Measurements from ENCODE around the gene CA5A. TPM values are rescaled to one million over a fixed set of nuclear protein-coding genes. Genes with fewer than 3 reads are reported as not detected.

Gene CA5A
- total and polyA plus RNA-seq, 2 of the 13 experiments (the other 11 are each of a cell fraction or from before 2014, with no cell fraction given): 66.8 to 106 TPM

- TF ChIP-seq ZBED4 (CRISPR knock-in tag; IDR thresholded peaks at IDR 0.05; ENCODE audit: borderline replicate concordance) (peak; percentile 84; the same call in 1 of the 2 replicates), FIP1L1 (IDR thresholded peaks at IDR 0.05; ENCODE audit: borderline replicate concordance, insufficient read depth, low read depth, low read length) (0 out of 2 replicates have a peak, but pooled peaks have one; percentile 32), ZNF790 (CRISPR knock-in tag; IDR thresholded peaks at IDR 0.05; ENCODE audit: borderline replicate concordance) (0 out of 2 replicates have a peak, but pooled peaks have one; percentile 62), ZNF737 (CRISPR knock-in tag; IDR thresholded peaks at IDR 0.05; ENCODE audit: borderline replicate concordance) (no peak), ZNF10 (CRISPR knock-in tag; IDR thresholded peaks at IDR 0.05; ENCODE audit: borderline replicate concordance, low read depth) (no peak), SMAD1 (CRISPR knock-in tag; IDR thresholded peaks at IDR 0.05; ENCODE audit: borderline replicate concordance, low read depth) (peak; percentile 92; the same call in 1 of the 2 replicates), ZMAT3 (CRISPR knock-in tag; conservative IDR thresholded peaks at IDR 0.05) (peak; percentile 94), TOE1 (CRISPR knock-in tag; IDR thresholded peaks at IDR 0.05) (peak; percentile 45; the same call in 1 of the 2 replicates), MEF2D (CRISPR knock-in tag; IDR thresholded peaks at IDR 0.05) (peak; percentile 81; the same call in 1 of the 2 replicates), BCL3 (CRISPR knock-in tag; IDR thresholded peaks at IDR 0.05) (peak; percentile 76; the same call in 1 of the 2 replicates), MXD4 (CRISPR knock-in tag; IDR thresholded peaks at IDR 0.05) (0 out of 2 replicates have a peak, but pooled peaks have one; percentile 15), THAP9 (CRISPR knock-in tag; IDR thresholded peaks at IDR 0.05; ENCODE audit: borderline replicate concordance) (peak; percentile 39; the same call in 1 of the 2 replicates), PRDM10 (CRISPR knock-in tag; IDR thresholded peaks at IDR 0.05; ENCODE audit: low read depth) (peak; percentile 42; the same call in 1 of the 2 replicates), NCOR1 (IDR thresholded peaks at IDR 0.05; ENCODE audit: borderline replicate concordance, low read length) (peak; percentile 85)
Measured at GRCh38 chr16:87847785-87848675, 88.3 kb downstream of the CA5A start (continued).
